ENCODE measurements around the gene PERM1.

PERM1 gene

GRCh38 chr1:927748-928147, 54.1 kb downstream of the PERM1 start:
- Histone ChIP-seq H3K9me3 (no peaks in the 10 kb centered on the region), H3K4me3 (ENCODE audit: low read depth, low read length) (no peak overlapping the region), H3K27me3 (no peaks in the 10 kb centered on the region; the same call in none of the 2 replicates), H3K36me3 (peaks cover 12% of the 10 kb centered on the region), H3K4me1 (peaks cover 27% of the 10 kb centered on the region)
- no peak for TF ChIP-seq CTCF (IDR thresholded peaks at IDR 0.05; ENCODE audit: low read depth, low read length)
- no peak for DNase-seq

GRCh38 chr1:927234-927633, 54.7 kb downstream of the PERM1 start:
- H3K9me3 ChIP-seq = no peaks in the 10 kb centered on the region
- H3K4me1 ChIP-seq = peaks cover 22% of the 10 kb centered on the region
- peaks cover 10% of the 10 kb centered on the region for H3K36me3 ChIP-seq
- no peak for DNase-seq
- no peak overlapping the region for H3K4me3 ChIP-seq (ENCODE audit: low read depth, low read length)
- TF ChIP-seq CTCF (IDR thresholded peaks at IDR 0.05; ENCODE audit: low read depth, low read length) = no peak
- H3K27me3 ChIP-seq = no peaks in the 10 kb centered on the region; the same call in none of the 2 replicates

GRCh38 chr1:925561-926421, 56.1 kb downstream of the PERM1 start:
- peaks cover 14% of the 10 kb centered on the region for H3K36me3 ChIP-seq
- peak overlapping the region; percentile 57 for H3K4me3 ChIP-seq (ENCODE audit: low read depth, low read length)
- no peaks in the 10 kb centered on the region; the same call in none of the 2 replicates for H3K27me3 ChIP-seq
- H3K4me1 ChIP-seq = peaks cover 19% of the 10 kb centered on the region
- TF ChIP-seq CTCF (IDR thresholded peaks at IDR 0.05; ENCODE audit: low read depth, low read length) = no peak
- peak; percentile 77 for DNase-seq
- no peaks in the 10 kb centered on the region for H3K9me3 ChIP-seq

Data from BE2C (cell line).